ENCODE data around the gene NRF1.

DNA sequence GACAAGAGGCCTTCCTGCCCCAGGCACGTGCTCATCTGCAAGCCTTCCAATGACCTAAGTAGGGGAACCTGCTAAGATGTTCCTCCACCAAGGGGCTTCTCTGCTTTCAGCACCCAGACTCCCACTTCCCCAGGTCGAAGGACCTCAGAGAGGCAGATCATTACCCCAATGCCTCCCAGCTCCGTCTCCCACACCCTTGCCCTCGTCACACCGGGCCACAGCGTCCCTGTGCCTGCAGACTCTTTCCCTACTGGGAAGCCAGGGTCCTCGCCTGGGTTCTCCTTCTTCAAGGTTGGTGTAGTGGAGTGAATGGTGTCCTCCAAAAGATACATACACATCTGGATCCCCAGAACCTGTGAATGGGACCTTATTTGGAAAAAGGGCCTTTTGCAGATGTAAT lies 189.4 kb downstream of the NRF1 start:
- TF ChIP-seq, protein P1, sequence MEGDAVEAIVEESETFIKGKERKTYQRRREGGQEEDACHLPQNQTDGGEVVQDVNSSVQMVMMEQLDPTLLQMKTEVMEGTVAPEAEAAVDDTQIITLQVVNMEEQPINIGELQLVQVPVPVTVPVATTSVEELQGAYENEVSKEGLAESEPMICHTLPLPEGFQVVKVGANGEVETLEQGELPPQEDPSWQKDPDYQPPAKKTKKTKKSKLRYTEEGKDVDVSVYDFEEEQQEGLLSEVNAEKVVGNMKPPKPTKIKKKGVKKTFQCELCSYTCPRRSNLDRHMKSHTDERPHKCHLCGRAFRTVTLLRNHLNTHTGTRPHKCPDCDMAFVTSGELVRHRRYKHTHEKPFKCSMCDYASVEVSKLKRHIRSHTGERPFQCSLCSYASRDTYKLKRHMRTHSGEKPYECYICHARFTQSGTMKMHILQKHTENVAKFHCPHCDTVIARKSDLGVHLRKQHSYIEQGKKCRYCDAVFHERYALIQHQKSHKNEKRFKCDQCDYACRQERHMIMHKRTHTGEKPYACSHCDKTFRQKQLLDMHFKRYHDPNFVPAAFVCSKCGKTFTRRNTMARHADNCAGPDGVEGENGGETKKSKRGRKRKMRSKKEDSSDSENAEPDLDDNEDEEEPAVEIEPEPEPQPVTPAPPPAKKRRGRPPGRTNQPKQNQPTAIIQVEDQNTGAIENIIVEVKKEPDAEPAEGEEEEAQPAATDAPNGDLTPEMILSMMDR (conservative IDR thresholded peaks at IDR 0.05; ENCODE audit: low read depth, low read length): no peak
- TF ChIP-seq EZH2 (IDR thresholded peaks at IDR 0.05; ENCODE audit: low read length, unreplicated experiment) (no peak), EZH2phosphoT487 (IDR thresholded peaks at IDR 0.05; ENCODE audit: borderline replicate concordance, low read length) (no peak)
